Spleen (tissue), 7 donors: ENCODE results near the gene PGBD5.

ENCODE experiments used
- CTCF ChIP-seq, 11 experiments: fragments of 200-600 bp in 7 of 11; fragments of 450-650 bp in 4 of 11; sonication (generic) in 4 of 11; IDR thresholded peaks in 8 of 11; conservative IDR thresholded peaks in 3 of 11; 1 replicate in 7 of 11; 2 replicates in 4 of 11; pipeline versions ENCODE4 v1.4.0 to v1.8.0; 2016 to 2021; ENCODE audit warnings: antibody characterized with exemption in 11 of 11, inconsistent platforms in 4 of 11, mild to moderate bottlenecking in 1 of 11
- POLR2A ChIP-seq, 3 donors: fragments of 450-650 bp; IDR thresholded peaks; one replicate each; pipeline ENCODE4 v1.5.1; 2017; ENCODE audit warnings: antibody characterized with exemption in 3 of 3, mild to moderate bottlenecking in 1 of 3
- donor health status: DM: no; HTN: no; CAD: no; lungs with moderate emphysema.
- donor health status: DM: no; HTN: no; CAD: no.
- donor health status: DM: no; HTN: no; CAD: no.

- TF ChIP-seq POLR2A (IDR thresholded peaks at IDR 0.05) = no peak
- no peak for TF ChIP-seq CTCF (IDR thresholded peaks at IDR 0.05 in 8 of 11, conservative IDR thresholded peaks at IDR 0.05 in 3 of 11)
Measured at GRCh38 chr1:230334447-230334837, 91.7 kb downstream of the PGBD5 start.
